ENCODE data around the gene MYMX. TPM values are rescaled to one million over a fixed set of nuclear protein-coding genes. Genes with fewer than 3 reads are reported as not detected.

The MYMX gene
- polyA plus RNA-seq, 1 experiment = not detected

- ChIA-PET CTCF (interaction anchor here (0.8 to 4.1 kb wide), 9 partner anchors 9 to 159 kb away, joined by 3 to 26 read pairs (median 6); no protein-coding TSS in a partner anchor), POLR2A (no interaction called here)
- DNase-seq (ENCODE audit: low read depth) = no peak
- Histone ChIP-seq H3K4me3 (ENCODE audit: low read depth, low read length) (no peak overlapping the region), H3K27me3 (ENCODE audit: control insufficient read depth, insufficient read depth, low read length) (no peaks in the 10 kb centered on the region), H3K36me3 (ENCODE audit: control insufficient read depth, insufficient read depth, low read length) (peaks cover 39% of the 10 kb centered on the region)
- TF ChIP-seq, protein P1, sequence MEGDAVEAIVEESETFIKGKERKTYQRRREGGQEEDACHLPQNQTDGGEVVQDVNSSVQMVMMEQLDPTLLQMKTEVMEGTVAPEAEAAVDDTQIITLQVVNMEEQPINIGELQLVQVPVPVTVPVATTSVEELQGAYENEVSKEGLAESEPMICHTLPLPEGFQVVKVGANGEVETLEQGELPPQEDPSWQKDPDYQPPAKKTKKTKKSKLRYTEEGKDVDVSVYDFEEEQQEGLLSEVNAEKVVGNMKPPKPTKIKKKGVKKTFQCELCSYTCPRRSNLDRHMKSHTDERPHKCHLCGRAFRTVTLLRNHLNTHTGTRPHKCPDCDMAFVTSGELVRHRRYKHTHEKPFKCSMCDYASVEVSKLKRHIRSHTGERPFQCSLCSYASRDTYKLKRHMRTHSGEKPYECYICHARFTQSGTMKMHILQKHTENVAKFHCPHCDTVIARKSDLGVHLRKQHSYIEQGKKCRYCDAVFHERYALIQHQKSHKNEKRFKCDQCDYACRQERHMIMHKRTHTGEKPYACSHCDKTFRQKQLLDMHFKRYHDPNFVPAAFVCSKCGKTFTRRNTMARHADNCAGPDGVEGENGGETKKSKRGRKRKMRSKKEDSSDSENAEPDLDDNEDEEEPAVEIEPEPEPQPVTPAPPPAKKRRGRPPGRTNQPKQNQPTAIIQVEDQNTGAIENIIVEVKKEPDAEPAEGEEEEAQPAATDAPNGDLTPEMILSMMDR (IDR thresholded peaks at IDR 0.05; ENCODE audit: insufficient read depth, low read depth, low read length) = no peak
These were observed 38.5 kb downstream of the MYMX start for GRCh38 chr6:44255105-44255808.

DNA sequence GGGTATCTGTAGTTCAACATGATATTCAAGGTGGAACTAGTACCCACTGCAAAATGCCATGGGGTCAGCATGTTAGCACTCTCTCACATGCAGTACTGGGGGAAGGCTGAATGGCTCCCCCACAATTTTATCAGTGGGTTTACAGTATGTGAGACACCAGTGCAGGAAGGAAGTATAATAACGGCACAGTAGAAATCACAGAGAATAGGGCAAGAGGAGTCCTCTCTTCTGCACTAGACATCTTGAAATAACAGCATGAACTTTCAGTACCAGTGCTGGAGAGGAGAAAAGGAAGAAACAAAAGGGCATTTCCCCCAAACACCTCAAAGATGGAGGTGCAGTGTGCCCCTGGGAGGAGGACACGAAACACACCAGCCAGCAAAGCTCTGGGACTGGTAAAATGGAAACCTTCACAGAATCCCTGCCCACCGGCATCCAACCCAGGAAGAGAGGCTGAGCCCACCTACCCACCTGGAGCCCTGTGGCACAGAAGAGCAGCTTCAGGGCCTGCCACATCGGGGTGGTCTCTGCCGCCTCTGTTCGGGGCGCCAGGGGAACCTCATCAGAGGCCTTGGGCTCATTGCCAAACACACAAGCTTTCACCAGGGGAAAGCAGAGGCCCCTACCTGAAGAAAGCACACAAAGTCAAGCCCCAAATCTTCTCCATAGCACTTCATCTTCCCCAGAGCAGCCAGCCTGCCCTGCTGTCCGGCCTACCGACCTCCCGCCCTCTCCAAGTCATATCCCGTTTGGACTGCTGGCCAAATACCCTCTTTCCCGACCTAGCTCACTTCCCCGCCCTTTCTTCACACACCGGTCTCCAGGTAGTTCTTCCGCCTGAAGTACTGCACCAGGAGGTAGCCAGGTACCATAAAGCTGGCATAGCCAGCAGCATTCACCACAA lies 39.4 kb downstream of the MYMX start:
- Histone ChIP-seq H3K36me3 (ENCODE audit: control insufficient read depth, insufficient read depth, low read length) (peaks cover 32% of the 10 kb centered on the region), H3K27me3 (ENCODE audit: control insufficient read depth, insufficient read depth, low read length) (no peaks in the 10 kb centered on the region), H3K4me3 (ENCODE audit: low read depth, low read length) (peak overlapping the region; percentile 81)
- no peak for DNase-seq (ENCODE audit: low read depth)
- CTCF ChIA-PET = interaction anchor here (0.7 to 4.1 kb wide), 20 partner anchors 9 to 159 kb away, joined by 3 to 27 read pairs (median 4); partner anchors contain the start of genes AARS2 and HSP90AB1
- POLR2A ChIA-PET = interaction anchor here (0.8 to 2.3 kb wide), 2 partner anchors 9 to 10 kb away, joined by 3 to 18 read pairs; partner anchors contain the start of gene HSP90AB1
- TF ChIP-seq, protein P1 (IDR thresholded peaks at IDR 0.05; ENCODE audit: insufficient read depth, low read depth, low read length) = no peak

DNA sequence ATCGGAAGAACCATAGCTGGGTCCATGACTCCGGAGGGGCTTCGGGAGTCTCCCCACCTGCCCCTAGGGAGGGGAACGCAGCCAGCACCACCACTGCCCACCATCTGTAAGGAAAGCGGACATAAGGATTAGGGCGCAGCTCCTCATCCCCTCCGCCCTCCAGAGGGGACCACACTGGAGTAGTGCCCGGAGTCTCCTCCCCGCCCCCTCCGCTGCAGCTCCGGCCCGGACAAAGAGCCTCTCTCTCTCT lies 40.0 kb downstream of the MYMX start:
- Histone ChIP-seq H3K27me3 (ENCODE audit: control insufficient read depth, insufficient read depth, low read length) (no peaks in the 10 kb centered on the region), H3K36me3 (ENCODE audit: control insufficient read depth, insufficient read depth, low read length) (peaks cover 28% of the 10 kb centered on the region), H3K4me3 (ENCODE audit: low read depth, low read length) (peak overlapping the region; percentile 81)
- DNase-seq (ENCODE audit: low read depth) = no peak
- POLR2A ChIA-PET = interaction anchor here (0.8 to 2.3 kb wide), 2 partner anchors 10 to 11 kb away, joined by 3 to 18 read pairs; partner anchors contain the start of gene HSP90AB1
- TF ChIP-seq, protein P1 (IDR thresholded peaks at IDR 0.05; ENCODE audit: insufficient read depth, low read depth, low read length) = no peak
- CTCF ChIA-PET = interaction anchor here (0.6 to 4.1 kb wide), 19 partner anchors 10 to 160 kb away, joined by 3 to 27 read pairs (median 4); partner anchors contain the start of genes AARS2 and HSP90AB1

DNA sequence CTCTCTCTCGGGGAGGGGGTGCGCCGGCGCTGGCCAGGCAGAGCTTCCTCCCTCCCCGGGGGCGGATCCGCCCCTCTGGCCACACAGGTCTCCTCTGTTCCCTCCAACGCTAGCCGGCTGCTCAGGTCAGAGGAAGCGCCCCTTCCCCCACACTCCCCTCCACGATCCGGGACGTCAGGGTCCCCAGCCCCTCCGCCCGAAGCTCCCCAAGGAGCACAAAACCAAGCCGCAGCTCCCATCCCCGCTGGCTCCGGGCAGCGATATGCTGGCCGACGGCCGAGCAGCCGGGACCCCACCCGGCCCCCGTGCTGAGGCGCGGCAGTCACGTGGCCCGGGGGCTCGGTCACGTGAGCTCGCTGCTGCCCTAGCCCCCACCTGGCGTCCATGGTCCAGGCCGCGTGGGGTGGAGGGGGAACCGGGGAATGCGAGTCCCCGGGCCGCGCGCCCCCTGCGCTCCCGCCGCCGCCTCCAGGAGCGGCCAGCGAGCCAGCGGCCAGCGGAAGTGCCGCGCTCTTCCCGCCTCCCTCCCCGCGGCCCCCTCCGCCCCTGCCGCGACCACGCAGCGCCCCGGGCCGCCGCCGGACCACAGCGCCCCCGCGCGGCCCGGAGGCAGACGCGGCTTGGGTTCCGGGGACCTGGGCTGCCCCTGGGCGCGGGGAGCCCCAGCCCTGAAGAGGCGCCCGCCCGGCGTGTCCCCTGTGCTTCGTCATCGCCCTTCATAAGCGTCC lies 40.5 kb downstream of the MYMX start, which contains the start of gene SLC35B2:
SLC35B2 (minus strand) TSS at position 504 of the 728 bp plus-strand sequence; CDS start at position 386, 118 bp downstream.
- H3K36me3 ChIP-seq (ENCODE audit: control insufficient read depth, insufficient read depth, low read length) = peaks cover 25% of the 10 kb centered on the region
- TF ChIP-seq, protein P1 (IDR thresholded peaks at IDR 0.05; ENCODE audit: insufficient read depth, low read depth, low read length) = peak; percentile 41
- no peak for DNase-seq (ENCODE audit: low read depth)
- H3K4me3 ChIP-seq (ENCODE audit: low read depth, low read length) = peak within 1 kb of the TSS; percentile 81
- ChIA-PET POLR2A (interaction anchor here (0.8 to 2.3 kb wide), 2 partner anchors 10 to 11 kb away, joined by 3 to 18 read pairs; partner anchors contain the start of gene HSP90AB1), CTCF (interaction anchor here (0.6 to 4.1 kb wide), 19 partner anchors 10 to 161 kb away, joined by 3 to 27 read pairs (median 4); partner anchors contain the start of genes AARS2 and HSP90AB1)
- no peaks in the 10 kb centered on the region for H3K27me3 ChIP-seq (ENCODE audit: control insufficient read depth, insufficient read depth, low read length)
